CD4-positive, alpha-beta T cell treated with Interleukin-10 for 1 hour (primary cell): Measurements from ENCODE around the gene GLRX5.
A peak's percentile ranks its signal among the peaks of the same experiment; 100 is the strongest.
"Not testable (repeated sequence)": the region's sequence is repeated elsewhere in the genome, so short reads cannot be mapped to it uniquely, and the experiment has no call there.

Experiments used
- DNase-seq: peaks from one replicate; pipeline ENCODE4 v3.0.0-alpha.2; 2020

GLRX5 gene

GRCh38 chr14:95500201-95500681 is 34.6 kb upstream of the GLRX5 start:
- no peak for DNase-seq

GRCh38 chr14:95500772-95501401 is 34.0 kb upstream of the GLRX5 start:
- no peak for DNase-seq

- no peak for DNase-seq
These were observed 32.4 kb upstream of the GLRX5 start for GRCh38 chr14:95502381-95502950.

DNA sequence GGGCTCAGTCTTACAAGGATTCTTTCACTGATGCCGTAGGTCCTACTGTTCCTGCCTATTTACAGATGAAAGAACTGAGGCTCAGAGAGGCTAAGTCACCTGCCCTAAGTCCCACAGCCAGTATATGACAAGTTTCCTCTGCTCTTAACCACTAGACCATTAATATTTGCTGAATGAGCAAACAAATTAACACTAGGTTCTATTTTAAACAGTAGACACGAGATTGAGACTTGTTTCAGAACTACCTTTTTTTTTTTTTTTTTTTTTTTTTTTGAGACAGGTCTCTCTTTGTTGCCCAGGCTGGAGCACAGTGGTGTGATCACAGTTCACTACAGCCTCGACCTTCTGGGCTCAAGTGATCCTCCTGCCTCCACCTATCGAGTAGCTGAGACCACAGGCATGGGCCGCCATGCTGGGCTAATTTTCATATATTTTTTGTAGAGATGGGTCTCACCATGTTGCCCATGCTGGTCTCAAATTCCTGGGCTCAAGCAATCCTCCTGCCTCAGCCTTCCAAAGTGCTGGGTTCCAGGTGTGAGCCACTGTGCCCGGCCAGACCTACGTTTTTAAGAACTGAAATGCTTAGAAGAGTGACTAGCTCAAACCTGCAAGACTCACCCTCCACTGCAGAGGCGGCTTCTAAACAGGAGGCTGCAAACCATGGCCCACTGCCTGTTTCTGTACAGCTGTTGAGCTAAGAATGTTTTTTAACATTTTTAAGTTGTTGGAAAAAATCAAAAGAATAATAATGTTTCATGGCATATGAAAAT is 31.3 kb upstream of the GLRX5 start:
- DNase-seq = no peak

GRCh38 chr14:95504135-95505029 is 30.5 kb upstream of the GLRX5 start:
- DNase-seq = no peak

DNA sequence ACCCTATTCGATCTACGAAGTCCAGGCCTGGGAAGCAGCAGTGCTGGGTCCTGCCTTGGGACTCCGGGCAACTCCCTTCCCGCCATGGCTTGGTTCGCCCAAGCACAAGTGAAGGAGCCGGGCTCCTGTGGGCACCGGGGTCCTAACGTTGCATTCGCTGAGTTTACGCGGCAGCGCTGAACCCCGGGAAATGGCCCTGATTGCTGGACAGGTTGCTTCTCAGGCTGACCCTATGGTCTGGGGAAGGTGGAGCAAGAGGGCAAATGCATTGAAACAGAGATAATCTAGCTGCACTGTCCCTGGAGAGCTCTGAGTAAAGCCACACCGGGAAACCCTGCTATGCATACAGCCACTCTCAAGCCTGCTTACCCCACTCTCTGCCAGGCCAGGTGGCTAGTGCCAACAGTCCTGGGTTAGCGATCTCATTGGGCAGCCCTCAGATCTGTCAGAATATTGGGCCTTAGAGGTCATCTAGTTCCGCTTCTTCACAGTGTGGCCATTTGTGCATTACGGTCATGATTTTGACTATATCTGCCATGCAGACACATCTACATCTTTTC is 29.7 kb upstream of the GLRX5 start:
- DNase-seq = no peak

DNA sequence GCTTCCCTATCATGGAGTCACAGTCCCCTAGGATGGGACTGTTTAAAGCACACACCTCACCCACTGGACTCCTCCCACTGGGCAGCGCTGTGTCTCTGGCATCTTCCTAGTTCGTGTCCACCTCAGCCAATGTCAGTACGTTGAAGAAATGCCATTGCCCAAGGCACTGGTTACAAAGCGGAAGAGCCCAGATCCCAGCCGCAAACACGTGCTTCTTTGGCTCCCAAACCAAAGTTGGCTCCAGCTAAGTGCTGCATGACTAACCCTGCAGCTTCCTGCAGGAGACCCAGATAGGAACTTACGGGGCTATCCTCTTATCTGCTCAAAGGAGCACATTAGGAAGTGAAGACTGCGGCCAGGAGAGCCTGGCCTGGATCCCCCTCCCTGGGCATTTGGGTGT is 27.7 kb upstream of the GLRX5 start:
- no peak for DNase-seq

- DNase-seq = peak; percentile 44
These were observed 27.1 kb upstream of the GLRX5 start for GRCh38 chr14:95507701-95508103.

DNA sequence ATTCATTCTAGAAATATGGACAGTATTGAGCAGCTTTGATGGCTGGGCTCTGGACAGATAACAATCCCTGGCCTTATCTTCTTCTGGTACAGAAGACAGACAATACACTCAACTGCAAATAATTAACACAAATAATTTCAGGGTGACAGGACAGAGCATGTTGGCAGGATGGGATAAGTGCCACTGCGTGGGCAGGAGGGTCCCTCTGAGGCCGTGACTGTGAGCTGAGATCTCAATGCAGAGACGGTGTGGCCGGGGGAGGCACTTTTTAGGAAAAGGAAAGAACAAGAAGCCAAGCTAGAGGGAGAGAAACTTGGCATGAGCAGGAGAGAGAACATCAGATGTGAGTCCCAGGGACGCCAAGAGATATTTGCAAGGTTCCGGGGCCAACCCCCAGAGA is 26.5 kb upstream of the GLRX5 start:
- no peak for DNase-seq

DNA sequence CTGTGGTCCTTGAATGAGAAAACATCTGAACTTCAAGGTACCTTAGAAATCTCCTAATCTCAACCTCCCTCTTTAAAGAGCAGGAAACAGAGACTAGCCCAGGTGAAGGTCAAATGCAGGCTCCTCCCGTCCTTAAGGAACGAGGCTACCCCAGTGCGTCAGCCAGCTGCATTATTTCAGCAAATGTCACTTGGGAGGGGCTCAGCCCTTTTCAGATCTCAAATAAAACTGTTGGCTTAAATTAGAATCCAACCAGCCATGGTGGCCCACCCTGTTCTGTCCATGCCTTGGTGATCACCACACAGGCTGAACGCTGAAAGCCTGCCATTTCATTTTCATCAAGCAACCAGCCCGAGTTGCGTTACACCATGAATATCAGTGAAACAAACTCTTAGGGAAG is 25.4 kb upstream of the GLRX5 start:
- DNase-seq = no peak

- DNase-seq = not testable (repeated sequence)
These were observed 24.5 kb upstream of the GLRX5 start for GRCh38 chr14:95510344-95510743.

DNA sequence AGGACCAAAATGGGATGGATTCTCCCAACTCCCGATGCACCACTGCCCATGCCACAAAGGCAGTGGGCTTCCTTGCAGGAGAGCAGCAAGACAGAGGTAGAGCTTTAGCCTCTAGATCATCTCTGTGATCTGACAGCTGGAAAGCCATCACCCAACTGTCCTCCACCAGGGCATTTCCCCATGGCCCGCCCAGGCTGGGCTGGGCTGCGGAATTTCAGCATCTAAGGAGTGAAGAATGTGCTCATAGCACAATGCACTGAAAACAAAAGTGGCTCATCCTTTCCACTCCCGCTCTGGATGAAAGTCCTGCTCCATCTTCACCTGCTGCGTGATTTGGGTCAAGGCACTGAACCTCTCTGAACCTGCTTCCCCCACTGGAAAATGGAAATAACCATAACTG is 24.0 kb upstream of the GLRX5 start:
- DNase-seq = no peak

DNA sequence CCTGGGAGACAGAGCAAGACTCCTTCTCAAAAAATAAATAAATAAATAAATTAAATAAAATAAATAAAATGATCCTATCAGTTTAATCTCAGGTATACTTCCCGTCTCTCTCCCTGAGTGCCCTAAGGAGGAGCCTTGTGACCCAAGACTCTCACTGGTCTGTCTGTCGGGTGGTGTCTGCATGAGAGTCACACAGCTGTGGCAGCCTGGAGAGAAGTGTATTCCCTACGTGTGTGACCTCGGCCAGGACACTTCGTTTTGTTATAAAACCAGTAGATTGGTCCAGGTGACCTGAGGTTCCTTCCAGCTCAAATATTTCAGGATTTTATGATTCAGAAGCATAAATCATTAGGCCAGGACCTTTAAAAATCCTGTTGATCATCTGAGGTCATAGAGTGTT is 23.2 kb upstream of the GLRX5 start:
- DNase-seq = no peak

GRCh38 chr14:95513291-95513690 is 21.6 kb upstream of the GLRX5 start:
- DNase-seq = no peak

DNA sequence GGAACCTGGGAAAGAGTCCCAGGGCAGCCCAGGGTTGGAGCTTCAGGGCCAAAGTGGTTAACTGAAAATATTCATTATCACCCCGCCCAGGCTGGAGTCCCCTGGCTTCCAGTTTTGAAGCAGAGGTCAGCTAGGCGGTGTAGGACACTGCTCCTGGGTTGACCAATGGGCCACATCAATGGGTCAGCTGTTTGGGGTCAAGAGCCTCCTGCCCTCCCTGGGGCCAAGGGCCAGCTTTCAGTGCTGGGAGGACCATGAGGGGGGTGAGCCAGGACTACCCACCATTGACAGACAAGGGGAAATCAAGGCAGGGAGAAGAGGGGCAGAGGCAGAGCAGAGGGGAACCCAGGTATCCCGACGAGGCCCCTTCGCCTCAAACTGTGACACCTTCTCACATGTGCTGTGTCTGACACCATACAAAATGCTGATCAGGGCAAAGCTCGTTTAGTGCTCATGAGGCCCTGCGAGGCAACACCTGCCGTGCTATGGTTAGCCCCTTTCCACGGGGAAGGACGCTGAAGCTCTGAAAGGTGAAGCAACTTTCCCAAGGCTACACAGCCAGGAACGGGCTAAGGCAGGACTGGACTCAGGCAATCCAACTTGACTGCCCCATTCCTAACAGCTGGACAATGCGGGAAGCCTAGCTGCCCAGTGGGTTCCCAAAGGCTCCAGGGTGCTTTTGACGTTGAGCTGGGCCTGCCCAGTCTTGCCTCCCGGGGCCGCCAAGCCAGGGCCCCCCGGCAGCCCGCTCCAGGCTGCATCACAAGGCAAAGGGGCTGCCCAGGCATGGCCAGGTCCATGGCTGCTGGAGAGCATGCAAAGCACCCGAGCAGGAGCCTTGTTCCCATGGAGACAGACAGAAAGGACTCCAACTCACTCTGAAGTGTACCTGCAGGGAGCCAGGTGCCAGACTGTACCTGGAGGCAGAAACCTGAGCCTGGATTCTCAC is 20.4 kb upstream of the GLRX5 start:
- no peak for DNase-seq

GRCh38 chr14:95515080-95515489 is 19.8 kb upstream of the GLRX5 start:
- no peak for DNase-seq

DNA sequence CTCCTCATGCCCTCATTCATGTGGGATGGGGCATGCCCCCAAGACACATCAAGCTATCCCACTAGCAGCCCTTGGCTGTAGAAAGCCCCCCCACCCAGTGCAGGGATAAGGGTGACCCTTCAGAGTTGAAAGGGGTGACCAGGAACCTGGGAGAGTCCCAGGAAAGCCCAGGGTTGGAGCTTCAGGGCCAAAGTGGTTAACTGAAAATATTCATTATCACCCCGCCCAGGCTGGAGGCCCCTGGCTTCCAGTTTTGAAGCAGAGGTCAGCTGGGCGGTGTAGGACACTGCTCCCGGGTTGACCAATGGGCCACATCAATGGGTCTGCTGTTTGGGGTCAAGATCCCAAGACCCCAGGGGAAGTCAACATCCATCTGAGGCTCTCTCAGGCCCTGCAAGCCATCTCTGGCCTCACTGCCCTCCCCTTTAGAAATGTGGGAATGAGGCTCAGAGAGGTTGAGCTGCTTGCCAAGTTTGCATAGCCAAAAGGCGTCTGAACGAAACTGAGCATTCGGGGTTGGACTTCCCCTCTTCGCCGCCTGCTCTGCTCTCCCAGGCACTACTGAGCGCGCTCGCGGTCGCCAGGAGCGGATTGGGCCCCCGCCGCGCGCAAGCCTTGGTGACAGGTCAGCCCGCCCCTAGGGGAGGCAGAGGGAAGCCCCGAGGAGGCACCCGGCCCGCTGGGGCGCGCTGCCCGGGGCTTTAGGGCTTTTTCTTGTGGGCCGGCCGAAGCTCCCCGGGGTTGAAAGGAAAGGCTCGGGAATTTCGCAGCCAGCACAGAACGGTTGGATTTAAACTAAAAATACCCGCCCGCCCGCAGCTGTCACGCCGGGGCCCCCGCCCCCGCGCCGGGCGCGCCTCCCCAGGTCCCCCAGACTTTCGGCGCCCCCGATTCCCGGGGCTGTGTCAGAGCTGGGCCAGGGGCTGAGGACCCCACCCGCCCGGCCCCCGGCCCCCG is 19.0 kb upstream of the GLRX5 start:
- peak; percentile 85 for DNase-seq

DNA sequence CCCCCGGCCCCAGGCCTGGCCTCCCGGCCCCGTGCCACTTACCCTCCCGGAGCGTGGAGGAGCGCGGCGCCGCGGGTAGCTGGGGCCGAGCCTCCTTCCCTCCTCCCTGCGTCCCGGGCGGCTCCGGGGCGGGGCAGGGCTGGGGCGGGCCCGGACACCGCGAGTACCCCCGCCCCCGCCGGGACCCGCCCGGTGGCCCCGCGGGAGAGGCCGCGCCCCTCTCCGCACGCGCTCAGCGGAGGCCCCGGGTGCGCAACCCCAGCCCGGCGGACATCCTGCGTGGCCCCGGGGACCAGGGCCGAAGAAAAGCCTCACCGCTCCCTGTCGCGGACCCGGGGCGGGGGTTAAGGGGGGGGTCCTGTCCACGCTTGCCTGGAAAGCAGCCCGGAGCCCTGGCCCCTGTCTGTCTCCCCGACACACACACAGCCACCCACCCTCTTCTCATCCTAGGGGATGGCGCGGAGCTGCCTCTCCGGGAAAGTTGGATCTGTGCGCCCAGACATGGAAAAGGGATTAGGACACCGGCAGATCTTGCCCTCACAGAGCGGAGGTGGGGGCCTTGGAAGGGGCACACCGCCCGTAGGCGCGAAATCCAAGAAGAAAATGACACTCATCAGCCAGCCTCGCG is 18.2 kb upstream of the GLRX5 start, which contains the start of gene SYNE3:
TSS of gene SYNE3 (minus strand) at position 97 of the 628 bp plus-strand sequence. CDS start 40,829 bp downstream, outside the sequence.
- DNase-seq = peak; percentile 66

GRCh38 chr14:95518045-95518751 is 16.7 kb upstream of the GLRX5 start:
- DNase-seq = no peak
